CD1c-positive myeloid dendritic cell (primary cell): ENCODE data around the gene OSR1.
A peak's percentile ranks its signal among the peaks of the same experiment; 100 is the strongest.

Experiments
- DNase-seq: peaks from one replicate; pipeline ENCODE4 v3.0.0-alpha.2; 2016; ENCODE audit errors: extremely low spot score

Gene OSR1

DNA sequence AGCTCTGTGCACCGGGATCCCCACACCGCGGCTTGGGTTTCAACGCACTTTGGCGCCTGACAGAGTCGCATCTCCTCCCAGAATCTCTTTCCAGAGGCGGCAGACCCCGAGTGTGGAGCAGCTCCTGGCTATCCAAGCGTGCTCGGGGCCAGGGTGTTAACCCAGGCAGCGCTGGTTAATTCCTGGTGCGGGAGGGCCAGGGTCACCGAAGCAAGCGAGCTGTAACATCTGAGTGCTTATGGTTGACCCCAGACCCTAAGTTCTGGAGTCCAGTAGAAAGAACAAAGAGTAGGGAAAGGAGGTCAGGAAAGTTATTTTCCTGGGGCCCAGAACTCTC, 566 bp upstream of the OSR1 start:
- DNase-seq, result no peak

DNA sequence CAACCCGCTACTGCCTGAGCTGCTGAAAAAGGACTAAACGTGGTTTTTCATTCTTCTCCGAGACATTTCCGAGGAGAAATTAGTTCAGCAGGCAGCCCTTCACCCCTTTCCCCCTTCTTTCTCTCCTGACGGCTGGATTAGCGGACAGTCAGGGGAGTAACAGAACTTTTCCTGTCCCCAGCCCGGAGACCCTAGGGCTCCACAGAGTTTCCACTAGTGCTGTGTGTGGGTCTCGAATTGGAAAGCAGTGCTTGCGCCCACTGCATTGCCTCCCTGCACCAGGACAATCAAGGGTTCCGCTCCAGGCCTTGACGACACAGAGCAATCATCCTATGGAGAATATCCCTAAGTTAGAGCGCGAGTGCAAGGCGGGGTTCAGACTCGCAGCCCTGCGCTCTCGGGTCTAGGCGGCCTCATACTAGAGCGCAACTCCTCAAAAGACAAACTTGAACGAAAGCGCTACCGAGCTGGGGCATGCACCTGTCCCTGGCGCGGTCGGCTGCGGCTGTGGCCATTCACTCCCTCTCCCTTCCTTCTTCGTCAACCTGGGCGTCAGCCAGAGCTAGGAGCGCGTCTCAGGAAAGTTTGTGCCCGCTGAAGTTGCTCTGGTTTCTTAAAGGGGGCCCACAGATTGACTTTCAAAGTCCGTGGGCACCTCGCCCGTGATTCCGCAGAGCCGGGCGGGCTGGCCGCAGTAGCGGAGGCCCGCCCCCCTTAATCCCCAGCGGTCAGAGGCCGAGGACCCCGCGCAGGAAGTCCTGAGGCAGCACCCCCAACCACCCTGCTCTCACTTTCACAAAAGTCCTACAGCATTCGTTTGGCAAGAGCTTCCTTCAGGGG, 801 bp downstream of the OSR1 start:
- DNase-seq, result no peak

- no peak for DNase-seq
These were observed 1.6 kb downstream of the OSR1 start for GRCh38 chr2:19356545-19357401.

GRCh38 chr2:19355931-19356544, 2.4 kb downstream of the OSR1 start:
- DNase-seq, result no peak

DNA sequence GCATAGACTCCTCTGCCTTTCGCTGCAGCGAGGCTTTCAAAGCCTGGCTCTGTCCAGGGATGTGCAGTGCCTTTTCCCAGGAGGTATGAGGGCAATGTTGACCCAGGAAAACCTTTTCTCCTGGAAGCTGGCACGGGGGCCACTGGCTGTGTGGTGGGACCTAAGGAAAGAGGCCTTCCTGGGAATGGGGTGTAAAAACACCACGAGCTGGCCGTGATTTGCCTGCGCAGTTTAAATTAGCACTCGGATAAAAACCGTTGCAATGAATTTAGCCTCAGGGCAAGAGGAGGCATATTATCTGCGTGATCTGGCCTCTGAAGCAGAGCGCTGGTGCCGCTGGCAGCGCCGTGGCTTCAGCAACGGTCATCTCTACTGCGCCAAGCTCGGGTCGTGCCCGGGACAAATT, 3.0 kb downstream of the OSR1 start:
- no peak for DNase-seq

GRCh38 chr2:19355014-19355405, 3.4 kb downstream of the OSR1 start:
- DNase-seq, result no peak

DNA sequence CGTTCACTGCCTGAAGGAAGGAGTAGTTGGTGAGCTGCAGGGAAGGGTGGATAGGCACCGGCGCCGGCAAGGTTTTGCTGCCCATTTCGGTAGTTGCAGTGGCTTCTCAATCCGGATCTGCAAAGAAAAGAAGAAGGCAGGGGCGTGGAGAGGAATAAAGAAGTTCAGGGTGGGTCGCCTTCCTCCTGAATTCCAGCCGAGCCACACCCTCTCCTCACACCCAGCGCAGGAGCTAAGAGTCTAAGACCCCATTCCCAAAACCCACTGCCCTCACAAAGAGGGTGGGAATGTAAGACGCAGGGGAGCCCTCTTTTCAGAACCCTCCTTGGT, 4.7 kb downstream of the OSR1 start:
- DNase-seq, result no peak

DNA sequence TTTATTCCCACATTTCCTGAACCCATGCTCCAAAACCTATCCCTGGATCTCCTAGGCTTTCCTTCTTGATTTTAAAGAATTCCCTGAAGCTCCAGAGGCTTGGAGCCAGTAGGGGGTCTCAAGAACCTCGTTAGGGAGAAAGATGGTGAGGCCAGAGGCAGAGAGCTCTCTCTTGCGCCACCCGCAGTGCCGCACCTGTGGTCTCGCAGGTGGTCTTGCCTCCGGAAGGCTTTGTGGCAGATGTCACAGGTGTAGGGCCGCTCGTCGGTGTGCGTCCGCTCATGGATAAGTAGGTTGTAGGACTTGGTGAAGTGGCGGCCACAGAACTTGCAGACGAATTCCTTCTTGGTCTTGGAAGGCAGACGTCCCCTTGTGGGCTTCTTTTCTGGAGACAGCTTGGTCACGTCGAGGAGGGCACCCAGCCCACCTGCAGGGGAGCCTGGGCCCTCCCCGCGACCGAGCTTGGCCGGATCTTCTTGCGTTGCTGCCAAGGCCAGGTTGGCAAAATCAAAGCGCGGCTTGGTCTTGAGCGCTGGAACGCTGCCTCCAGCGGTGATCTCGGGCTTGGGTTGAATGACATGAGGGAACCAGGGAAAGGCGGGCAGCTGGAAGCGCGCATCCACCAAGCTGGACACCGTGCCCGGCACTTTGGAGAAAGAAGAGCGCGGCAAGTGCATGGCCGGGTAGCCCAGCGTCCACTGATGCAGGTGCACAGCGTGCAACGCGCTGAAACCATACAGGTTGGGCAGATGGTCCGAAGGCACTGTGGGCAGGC, 5.3 kb downstream of the OSR1 start:
- DNase-seq, result no peak

GRCh38 chr2:19351899-19352697, 6.3 kb downstream of the OSR1 start:
- peak; percentile 37 for DNase-seq

DNA sequence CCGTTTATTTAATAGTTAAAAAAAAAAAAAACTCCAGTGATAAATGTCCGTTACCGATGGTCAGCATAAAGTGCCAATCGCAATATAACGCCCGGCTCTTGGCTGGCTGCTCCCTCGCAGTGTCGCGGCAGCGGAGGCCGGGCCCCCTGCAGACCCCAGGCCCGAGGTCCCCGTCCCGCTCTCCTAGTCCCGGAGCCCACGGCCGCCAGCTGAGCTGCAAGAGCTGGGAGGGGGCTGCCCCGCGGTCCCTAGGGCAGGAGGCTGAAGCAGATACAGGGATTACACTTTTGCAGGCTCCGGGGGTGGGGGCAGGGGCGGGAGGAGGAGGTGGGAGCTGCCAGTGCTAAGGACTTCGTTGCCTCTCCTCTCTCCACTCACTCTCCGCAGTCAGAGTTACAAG, 6.9 kb downstream of the OSR1 start:
- no peak for DNase-seq

DNA sequence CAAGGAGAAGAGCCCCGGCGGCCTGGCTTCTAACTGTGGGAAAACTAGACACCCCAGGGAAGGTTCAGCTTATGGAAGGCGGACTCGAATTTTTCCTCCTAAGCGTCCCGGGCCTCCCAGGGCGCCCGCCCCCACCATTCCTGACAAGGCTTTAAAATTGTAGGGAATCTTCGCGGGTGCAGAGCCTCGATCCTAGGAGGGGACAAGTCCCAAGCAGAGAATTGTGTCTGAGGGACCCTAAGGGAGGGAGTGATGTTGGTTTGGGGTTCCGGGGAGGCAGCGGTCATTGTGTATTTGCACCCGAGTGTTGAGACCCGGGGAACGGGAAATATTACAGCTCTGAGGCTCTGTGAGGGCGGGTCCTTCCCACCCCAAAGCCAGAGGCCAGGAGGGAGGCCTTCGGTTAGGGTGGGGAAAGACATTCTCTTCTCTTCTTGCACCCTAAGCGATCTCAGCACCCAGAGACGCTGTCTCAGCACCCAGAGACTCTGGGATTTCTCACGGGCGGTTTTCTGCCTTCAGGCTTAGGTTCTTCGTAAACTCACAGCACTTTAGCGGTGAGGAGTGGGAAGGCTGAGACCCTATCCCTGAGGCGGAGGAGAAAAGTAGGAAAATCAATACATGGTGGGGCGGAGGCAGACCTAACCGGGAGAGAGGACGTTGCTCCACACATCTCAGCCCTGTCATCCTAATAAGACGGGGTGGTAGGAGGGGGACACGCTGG, 7.6 kb downstream of the OSR1 start:
- DNase-seq, result no peak

GRCh38 chr2:19349911-19350677, 8.3 kb downstream of the OSR1 start:
- peak; percentile 74 for DNase-seq

DNA sequence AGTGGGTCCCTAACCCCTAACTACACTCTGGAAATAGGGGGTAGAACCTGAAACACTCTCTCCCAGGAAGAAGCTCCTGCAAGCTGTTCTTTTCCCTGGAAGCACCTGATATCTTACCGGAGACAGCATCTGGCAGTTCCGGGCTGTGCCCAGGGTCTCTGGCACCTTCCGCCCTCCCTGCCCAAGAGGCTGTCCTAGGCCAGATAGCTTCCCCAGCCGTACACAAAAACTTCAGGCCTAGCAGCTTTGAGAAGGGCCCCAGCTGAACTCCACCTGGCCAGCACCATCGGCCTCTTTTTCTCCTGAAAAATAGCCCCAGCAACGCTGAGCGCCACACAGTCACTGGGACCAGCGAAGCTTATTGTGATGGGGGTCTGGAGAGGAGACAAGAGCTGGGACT, 9.7 kb downstream of the OSR1 start:
- no peak for DNase-seq

DNA sequence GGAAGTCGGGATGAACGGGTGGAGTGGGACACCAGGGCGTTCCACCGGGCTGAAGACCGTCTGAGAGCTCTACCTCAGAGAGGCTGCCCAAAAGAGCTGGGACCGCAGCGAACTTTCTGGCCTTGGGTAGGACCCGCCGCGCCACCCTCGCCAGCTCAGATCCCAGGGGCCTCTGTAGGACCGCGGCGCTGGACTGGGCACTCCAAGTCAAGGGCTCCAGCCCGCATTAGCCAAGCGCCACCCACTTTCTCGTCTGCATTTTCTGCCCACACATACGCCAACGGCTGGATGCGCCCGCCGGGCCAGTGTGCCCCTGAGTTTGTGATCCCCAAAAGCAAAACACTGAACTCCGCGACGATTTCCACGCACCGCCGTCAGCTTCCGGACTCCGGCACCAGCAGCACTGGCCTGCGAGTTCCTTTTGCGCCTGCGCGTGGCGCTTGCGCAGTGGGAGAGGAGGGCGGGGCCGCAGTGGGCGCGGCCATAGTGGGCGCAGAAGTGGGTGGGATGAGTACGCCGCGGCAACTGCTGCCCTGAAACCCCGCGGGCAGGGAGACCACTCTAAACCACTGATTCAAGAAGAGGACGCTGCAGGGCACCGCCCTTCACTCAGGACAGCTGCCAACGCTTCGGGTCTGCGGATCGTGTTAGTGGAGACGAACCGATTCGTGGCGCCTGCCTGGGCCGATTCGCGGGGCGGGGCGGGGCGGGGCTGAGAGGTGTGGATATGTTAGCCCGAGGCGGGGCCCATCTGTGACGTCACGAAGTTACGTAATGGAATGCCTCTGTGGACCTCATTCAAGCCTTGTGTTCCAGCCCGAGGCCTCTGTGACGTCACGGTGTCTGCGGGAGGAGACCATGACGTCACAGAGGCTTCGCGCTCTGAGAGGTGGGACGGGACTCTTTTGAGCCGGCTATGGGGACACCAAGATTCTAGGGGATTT, 10.5 kb downstream of the OSR1 start:
- DNase-seq, result peak; percentile 98

DNA sequence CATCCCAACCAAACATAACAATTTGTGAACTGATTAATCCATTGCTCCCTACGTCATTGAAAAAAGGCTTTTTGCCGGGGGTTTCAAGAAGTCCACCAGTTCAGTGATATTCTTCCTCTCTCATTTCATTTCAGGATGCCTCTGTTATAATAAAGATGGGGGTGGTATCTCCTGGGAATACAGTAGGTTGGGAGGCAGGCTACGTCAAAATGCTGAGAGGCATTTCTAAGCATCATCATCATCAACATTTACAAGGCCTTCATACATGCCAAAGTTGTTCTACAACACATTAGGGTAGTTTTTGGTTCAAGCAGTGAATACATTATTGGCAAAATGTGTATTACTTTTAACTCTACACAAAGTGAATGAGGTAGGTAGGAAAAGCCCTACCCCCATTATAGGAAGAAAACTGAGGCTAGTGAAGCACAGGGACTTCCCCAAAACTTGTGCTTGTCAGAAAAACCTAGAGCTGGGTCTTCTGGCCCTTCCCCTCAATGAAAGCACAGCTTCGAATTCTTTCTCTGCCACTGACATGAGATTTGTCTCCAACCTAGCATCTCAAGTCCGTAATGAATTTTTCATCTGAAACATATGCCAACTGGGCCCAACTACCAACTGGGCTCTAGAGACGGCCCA, 11.3 kb downstream of the OSR1 start:
- peak; percentile 23 for DNase-seq

GRCh38 chr2:19337742-19338141, 20.7 kb downstream of the OSR1 start:
- no peak for DNase-seq

DNA sequence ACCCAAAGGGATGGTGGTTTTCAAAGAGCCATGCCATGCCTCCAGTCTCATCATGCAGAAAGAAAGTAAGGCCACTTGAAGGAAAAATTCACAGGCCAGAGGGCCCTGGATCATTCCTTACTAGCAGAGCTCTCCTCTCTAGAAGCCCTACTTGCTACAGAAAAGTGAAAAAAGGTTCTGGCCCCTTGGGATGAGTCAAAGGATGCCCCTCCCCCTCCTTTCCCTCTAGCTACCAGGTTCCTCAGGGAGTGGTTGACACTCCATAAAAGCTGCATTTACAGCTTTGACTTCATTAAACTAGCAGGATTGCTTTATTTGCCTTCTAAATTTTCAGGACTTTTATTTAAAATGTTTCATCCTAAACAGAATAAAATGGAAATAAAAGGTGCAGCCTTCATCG, 21.2 kb downstream of the OSR1 start:
- DNase-seq, result no peak

DNA sequence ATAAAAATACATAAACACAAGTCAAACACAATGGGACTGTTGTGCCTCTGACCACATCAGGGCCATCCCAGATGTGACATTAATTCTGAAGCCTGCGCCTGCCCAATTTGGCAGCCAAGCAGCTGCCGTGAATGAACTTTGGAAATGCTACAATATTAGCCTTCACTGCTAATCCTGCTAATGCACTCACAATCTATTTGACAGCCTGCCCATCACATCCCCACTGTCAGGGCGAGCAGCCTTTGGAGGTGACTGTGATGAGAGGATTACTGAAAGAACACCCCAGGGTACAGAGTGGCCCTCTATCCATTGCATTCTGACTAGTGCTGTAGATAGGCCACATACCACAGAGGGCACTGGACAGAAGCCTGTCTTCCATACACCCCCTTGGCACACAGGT, 21.6 kb downstream of the OSR1 start:
- no peak for DNase-seq
